Fibroblast of lung (primary cell): ENCODE measurements around the gene VIPAS39.

Experiments used
- EZH2 ChIP-seq: IDR thresholded peaks from 2 replicates; pipeline ENCODE4 v1.5.1; 2012; ENCODE audit warnings: low read length, control low read depth, mild to moderate bottlenecking; ENCODE audit errors: missing control alignments
- TF ChIP-seq, protein P1 (sequence below), 2 donors: IDR thresholded peaks in 1 of 2; conservative IDR thresholded peaks in 1 of 2; 1 replicate in 1 of 2; 2 replicates in 1 of 2; pipeline ENCODE4 v1.5.1; 2011 to 2012; ENCODE audit warnings: low read length in 2 of 2, control low read depth in 1 of 2, inconsistent platforms in 1 of 2, low read depth in 1 of 2, mild to moderate bottlenecking in 1 of 2

- TF ChIP-seq, protein P1, sequence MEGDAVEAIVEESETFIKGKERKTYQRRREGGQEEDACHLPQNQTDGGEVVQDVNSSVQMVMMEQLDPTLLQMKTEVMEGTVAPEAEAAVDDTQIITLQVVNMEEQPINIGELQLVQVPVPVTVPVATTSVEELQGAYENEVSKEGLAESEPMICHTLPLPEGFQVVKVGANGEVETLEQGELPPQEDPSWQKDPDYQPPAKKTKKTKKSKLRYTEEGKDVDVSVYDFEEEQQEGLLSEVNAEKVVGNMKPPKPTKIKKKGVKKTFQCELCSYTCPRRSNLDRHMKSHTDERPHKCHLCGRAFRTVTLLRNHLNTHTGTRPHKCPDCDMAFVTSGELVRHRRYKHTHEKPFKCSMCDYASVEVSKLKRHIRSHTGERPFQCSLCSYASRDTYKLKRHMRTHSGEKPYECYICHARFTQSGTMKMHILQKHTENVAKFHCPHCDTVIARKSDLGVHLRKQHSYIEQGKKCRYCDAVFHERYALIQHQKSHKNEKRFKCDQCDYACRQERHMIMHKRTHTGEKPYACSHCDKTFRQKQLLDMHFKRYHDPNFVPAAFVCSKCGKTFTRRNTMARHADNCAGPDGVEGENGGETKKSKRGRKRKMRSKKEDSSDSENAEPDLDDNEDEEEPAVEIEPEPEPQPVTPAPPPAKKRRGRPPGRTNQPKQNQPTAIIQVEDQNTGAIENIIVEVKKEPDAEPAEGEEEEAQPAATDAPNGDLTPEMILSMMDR (conservative IDR thresholded peaks at IDR 0.05 in 1 of 2, IDR thresholded peaks at IDR 0.05 in 1 of 2; ENCODE audit: low read depth in 1 of 2, low read length in 2 of 2) = no peak
- no peak for TF ChIP-seq EZH2
These were observed 10.4 kb upstream of the VIPAS39 start for GRCh38 chr14:77467801-77468200.
